Activated naive CD4-positive, alpha-beta T cell (primary cell): ENCODE results near the gene EPS8L1.
A peak's percentile ranks its signal among the peaks of the same experiment; 100 is the strongest.

Experiments used
- DNase-seq, 4 experiments: peaks; one replicate each; lab custom pipeline; 2025; lab: John Stamatoyannopoulos, UW

EPS8L1 gene

DNA sequence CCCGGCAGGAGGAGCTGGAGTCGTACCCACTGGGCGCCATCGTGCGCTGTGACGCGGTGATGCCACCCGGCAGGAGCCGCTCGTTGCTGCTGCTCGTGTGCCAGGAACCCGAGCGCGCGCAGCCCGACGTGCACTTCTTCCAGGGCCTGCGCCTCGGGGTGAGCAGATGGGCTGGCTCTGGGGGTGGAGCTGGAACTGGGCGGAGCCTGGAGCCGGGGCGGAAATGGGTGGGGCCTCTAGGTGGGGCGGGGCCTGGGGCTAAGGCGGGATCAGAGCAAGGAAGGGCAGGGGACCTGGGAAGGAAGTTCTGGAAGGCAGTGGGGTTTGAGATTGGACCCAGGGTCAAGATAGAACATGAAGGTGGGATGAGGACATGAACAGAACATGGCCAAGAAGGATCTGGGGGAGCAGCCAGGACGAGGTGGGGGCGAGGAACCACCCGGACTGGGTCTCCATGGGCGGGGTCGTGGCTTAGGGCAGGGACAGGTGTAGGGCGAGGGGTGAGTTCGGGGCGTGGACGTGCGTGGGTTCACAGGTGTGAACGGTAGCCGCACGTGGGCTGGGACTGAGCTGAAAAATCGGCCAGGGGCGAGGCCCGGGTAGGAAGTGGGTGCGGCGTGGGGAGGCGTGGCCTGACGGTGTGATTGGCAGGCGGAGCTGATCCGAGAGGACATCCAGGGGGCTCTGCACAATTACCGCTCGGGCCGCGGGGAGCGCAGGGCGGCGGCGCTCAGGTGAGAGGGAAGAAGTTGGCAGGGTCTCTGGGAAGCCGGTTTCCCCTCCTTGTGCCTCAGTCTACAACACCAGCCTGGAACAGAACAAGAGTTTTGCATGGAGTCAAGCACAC is 4.7 kb downstream of the EPS8L1 start:
- DNase-seq, result peak in 2 of 4 experiments; percentile 12 to 33

DNA sequence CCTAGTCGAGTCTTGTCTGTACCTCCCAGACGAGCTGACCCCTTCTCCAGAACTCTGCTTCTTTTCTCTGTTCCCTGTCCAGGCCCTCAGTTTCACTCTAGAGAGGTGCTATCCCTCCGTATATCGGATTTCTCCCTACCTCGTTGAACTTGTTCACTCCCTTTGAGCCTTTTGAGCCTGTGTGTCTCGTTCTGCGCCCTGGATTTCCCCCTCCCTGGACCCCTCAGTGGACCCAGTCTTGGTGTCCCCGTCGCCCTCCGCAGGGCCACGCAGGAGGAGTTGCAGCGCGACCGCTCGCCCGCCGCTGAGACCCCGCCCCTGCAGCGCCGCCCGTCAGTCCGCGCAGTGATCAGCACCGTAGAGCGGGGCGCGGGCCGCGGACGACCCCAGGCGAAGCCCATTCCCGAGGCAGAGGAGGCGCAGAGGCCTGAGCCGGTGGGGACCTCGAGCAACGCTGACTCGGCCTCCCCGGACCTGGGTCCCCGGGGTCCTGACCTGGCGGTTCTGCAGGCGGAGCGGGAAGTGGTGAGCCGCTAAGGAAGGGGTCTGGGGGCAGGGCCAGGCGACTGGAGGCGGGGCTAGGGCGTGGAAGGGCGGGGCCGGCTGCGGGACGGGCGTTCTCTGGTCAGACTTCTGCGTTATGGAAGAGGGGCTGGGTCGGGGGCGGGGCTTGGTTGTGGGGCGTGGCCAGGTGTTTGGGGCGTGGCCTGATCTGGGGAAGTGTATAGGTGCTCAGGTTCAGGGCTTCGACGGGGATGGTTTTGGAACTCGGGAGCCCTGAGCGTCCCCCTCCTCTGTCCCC is 5.5 kb downstream of the EPS8L1 start:
- peak; percentile 53 to 81 (median 75) for DNase-seq

DNA sequence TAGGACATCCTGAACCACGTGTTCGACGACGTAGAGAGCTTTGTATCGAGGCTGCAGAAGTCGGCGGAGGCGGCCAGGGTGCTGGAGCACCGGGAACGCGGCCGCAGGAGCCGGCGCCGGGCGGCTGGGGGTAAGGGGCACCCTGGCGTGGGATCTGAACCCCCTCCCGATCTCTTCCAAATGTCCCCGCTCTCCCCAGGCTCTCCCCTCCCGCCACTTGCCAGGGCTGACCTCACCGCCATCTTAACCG is 6.0 kb downstream of the EPS8L1 start:
- DNase-seq, result no peak

DNA sequence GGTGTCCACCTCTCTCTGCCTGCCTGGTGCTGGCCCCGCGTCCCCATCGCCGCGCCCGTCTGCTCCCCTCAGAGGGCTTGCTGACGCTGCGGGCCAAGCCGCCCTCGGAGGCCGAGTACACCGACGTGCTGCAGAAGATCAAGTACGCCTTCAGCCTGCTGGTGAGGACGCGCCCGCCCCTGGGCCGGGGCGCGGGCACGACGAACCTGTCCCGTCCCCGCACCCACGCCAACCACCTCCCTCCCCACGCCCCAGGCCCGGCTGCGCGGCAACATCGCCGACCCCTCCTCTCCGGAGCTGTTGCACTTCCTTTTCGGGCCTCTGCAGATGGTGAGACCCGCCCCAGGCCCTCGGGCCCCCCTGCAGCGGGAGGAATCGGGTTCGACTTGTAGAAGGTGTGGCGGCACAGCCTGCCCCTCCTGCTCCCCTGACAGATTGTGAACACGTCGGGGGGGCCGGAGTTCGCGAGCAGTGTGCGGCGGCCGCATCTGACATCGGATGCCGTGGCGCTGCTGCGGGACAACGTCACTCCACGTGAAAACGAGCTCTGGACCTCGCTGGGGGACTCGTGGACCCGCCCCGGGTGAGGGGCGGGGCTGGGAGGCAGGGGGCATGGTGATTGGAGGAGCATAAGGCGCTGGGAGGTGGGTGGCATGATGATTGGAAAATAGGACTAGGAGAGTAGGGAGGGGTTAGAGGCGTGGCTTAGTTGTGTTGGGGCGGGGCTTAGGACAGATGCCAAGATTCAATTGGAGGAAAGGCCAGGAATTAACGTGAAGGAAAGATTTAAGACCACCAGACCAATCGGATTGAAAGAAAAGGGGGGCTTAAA is 6.6 kb downstream of the EPS8L1 start:
- DNase-seq, result no peak

DNA sequence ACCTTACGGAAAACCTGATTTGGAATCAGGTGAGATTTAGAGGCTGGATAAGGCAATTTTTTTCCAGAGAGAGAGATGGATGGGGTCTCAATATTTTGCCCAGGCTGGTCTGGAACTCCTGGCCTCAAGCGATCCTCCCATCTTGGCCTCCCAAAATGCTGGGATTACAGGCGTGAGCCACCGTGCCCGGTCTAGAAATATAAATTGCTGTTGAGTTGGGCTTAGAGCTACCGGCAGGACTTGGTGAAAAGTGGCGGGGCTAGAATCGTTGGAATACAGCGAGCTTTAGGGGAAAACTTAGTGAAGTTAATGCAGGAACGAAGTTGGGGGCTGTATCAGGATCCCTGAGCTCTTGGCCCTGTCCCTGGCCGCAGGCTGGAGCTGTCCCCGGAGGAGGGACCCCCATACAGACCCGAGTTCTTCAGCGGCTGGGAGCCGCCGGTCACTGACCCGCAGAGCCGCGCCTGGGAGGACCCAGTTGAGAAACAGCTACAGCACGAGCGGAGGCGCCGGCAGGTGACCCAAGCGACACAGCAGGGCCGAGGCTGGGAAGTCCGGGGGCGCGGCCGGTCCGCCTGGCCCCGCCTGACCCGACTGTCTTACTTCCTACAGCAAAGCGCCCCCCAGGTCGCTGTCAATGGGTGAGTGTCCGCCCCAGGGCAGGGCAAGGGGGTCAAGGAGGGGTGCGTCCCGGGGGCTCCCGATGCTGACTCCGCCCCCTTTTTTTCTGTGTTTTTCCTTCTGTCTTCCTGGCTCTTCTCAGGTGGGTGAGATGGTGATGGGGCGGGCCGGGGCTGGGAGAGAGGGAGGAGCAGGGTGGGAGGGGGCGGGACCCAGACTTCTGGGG is 7.6 kb downstream of the EPS8L1 start:
- DNase-seq, result no peak

DNA sequence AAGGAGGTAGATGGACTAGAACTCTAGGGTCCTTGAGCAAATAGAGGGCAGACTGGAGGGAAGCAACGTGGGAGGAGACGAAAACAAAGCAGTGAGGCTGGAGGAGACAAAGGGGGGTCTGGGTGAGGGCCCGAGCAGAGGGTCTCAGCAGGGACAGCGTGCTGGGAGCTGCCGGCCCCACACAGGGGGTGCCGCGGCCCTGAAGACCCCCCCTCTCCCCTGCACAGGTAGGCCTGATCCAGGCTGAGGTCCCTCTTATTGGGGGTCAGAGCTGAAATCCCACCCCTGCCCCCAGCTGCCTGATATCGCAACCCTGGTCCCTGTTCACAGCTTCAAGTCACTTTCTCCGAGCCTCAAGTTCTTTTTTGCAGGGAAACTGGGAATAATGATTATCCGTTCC is 8.7 kb downstream of the EPS8L1 start:
- DNase-seq, result no peak

DNA sequence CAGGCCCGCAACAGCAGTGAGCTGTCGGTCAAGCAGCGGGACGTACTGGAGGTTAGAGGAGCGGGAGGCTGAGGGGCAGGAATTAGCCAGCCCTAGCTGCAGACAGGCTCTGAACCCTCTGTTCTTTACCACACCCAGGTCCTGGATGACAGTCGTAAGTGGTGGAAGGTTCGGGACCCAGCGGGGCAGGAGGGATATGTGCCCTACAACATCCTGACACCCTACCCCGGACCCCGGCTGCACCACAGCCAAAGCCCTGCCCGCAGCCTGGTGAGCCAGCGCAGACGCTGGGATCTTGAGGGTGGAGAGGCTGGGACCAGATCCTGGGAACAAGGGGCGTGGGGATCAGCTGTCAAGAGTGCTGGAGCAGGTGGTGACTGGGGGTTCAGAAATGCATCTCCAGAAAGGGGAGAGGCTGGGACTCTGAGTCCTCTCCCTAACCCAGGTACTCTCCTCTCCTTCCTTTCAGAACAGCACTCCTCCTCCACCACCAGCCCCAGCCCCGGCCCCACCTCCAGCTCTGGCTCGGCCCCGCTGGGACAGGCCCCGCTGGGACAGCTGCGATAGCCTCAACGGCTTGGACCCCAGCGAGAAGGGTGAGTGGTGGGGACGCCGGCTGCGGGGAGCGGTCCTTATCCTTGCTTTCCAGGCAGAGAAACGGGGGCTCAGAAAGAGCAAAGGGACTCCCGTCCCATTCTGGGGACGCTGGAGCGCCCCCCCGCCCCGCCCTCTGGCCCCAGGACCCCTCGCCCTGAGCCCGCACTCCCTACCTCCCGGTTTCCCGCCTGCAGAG is 10.4 kb downstream of the EPS8L1 start:
- DNase-seq, result no peak

DNA sequence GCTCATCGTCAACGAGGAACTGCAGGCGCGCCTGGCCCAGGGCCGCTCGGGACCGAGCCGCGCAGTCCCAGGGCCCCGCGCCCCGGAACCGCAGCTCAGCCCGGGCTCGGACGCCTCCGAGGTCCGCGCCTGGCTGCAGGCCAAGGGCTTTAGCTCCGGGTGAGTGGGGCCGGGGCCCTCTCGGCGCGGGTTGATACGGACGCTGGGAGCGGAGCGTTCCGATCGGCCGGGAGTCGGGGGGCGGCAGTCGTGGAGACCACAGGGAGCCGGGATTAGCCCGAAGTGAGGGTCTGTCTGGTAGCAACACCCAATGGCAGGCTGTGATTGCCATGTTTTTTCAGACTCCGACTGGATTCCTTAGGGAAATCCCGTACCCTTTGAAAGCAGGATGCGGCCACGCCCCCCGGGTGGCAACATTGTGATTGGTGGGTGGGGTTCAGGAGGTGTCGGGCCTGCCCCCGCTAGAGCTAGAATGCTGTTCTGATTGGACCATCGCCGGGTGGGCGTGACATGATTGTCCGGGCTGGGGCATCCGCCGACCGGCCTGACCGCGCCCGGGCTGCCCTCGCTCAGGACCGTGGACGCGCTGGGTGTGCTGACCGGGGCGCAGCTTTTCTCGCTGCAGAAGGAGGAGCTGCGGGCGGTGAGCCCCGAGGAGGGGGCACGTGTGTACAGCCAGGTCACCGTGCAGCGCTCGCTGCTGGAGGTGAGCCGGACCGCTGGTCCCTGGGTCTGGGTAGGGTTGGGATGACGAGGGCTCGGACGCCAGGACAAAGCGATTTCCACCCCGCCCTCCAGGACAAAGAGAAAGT is 11.3 kb downstream of the EPS8L1 start:
- peak in 2 of 4 experiments; percentile 9 to 17 for DNase-seq

DNA sequence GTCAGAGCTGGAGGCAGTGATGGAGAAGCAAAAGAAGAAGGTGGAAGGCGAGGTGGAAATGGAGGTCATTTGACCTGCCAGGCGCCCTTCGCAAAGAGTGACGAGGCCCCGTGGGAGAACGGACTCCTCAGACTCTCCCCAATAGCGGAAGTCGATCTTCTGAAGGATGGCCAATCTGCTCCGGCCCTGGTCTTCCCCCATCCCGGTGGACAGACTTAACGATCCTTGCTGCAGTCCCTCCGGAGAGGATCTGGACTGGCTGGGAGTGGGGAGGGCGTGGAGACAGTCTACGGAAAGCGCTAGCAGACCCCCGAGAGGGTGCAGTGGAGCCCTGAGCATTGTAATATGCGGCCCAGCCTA is 11.9 kb downstream of the EPS8L1 start:
- no peak for DNase-seq

DNA sequence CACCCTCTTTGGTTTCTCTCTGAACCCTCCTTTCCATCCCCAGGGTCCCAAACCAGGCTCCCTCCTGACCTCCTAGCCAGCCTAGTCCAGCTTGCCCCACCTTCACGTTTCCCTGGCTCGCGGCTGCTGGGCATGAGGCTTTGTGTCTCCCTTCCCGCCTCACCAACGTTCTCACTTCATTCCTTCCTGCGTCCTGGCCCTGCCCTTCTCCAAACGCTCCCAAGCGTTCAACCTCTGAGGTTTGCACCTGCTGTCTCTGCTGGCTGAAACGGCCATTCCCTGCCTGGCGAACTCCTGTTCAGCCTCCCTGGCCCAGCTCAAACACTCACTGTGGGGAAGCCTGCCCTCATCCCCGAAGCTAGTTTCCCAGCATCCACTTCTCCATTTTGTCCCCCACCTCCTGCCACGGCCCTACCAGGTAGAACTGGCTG is 12.4 kb downstream of the EPS8L1 start:
- no peak for DNase-seq

DNA sequence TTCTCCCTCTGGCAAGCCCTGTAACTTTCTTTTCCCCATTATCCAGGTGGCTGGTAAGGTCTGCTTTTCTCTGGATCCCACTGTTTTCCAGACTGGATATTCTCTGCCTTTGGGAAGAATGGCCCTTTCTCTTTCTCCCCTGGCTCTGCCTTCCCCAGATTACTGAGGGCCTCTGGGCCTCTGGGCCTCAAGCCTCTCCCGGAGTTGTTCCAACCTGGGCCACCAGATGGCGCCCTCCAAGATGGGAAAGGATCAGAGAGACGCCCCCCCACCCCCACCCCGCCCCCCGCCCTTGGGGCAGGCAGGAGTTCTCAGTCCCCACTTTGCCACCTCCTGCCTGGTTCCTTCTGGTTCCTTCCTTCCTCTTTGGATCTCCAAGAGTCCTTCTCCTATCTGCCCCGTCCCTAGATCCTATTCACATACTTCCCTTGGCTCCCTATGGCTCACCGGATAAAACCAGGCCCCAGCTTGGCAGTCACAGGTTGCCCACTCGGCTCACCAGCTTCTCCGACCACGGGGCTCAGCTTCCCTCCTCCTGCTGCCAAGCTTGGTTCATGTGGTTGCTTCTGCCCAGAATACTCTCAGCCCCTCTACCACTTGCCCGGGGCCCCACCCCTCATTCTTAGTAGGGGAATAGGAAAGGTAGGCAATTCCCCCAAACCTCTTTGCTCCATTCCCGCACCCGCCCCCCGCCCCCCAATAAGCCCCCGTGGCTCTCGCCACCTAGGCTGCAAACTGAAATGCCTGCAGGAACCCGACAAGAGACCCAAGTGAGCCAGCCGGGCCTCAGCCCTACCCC is 13.1 kb downstream of the EPS8L1 start:
- peak; percentile 63 to 83 (median 75) for DNase-seq

DNA sequence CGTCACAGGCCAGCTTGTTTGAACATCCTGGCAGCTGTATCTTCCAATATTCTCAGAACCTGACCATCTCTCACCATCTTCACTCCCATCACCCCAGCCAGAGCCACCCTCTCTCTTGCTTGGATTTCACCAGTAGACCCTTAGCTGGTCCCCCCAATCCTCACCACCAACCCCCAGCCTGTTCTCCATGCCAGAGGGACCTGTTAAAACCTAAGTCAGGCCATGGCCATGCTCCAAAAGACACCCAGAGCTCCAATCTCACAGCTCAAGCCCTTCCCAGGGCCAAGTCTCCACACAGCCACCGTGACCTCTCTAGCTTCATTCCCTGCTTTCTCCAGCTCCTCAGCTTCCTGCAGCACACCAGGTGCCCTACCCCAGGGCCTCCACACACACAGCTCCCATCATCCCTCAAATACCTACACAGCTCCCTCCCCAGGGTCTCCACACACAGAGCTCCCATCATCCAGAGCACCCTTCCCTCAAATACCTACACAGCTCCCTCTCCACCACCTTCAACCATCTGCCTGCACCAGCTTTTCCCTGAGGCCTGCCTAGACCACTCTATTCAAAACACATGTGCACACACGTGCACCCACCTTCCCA is 13.8 kb downstream of the EPS8L1 start:
- DNase-seq, result no peak

DNA sequence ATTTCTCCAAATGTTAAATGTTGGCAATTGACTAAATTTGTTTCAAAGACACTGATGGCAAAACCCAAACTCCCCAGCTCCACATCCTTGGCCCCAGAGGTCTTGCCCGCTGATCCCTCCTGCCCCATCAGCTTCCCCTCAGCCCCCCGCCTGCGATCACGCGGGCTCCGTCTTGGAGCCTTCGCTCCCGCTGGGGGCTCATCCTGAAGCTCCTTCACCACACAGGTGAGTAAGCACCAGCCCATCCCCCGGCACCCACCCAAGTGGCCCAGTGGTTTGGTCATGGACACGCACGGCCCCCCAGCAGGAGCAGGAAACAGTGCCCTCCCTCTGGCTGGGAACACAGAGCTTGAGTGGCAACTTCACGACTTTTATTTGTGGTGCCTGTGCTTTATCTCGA is 14.9 kb downstream of the EPS8L1 start:
- no peak for DNase-seq

DNA sequence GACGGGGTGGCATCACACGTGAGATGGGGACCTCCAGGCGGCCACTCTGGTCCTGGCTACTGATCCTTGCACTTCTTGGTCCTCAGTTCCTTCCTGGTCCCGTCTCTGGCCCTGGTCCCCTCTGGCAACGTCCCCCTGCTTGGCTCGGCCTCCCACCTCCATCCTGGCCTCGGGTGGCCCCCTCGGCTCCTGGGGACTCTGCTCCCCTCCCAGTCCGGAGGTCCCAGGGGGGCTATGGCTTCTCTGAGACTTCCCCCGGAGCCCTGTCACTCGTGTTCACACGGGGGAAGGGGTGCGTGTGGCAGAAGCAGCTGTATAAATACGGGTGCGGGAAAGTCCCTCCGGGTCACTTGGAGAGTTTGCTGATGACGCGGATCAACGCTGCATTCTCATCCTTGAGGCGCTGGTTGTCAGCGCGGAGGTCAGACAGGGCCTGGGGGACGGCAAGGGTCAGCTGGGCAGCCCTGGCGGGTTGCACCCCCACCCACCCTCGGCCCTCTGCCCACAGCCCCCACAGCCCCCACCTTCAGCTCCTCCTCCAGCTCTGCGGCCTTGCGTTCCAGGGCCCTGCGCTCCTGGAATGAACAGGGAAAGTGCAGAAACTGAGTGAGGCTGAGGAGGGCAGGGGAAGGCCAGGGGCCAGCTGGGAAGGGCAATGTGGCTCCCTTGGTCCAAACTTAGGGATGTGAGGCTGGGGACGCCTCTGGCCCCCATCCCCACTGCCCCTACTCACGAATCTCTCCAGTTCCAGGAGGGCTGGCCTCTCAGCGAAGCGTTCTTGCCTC is 15.6 kb downstream of the EPS8L1 start:
- no peak for DNase-seq

DNA sequence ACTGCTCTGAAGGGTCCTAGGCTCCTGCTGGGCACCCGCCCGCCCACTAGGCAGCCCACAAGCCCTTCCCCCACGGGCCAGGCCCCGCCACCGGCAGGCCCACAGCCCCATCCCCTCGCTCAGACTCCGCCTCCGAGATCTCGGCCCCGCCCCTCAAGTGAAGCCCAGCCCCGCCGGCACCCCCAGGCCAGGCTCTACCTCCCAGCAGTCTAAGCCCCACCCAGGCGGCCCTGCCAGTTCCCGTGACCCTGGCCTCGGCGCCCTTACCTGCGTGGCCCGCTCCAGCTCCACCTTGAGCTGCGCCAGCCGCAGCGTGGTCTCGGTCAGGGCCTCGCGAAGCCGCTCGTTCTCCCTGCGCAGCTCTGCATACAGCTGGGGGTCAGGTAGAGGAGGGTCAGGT is 16.3 kb downstream of the EPS8L1 start:
- no peak for DNase-seq

DNA sequence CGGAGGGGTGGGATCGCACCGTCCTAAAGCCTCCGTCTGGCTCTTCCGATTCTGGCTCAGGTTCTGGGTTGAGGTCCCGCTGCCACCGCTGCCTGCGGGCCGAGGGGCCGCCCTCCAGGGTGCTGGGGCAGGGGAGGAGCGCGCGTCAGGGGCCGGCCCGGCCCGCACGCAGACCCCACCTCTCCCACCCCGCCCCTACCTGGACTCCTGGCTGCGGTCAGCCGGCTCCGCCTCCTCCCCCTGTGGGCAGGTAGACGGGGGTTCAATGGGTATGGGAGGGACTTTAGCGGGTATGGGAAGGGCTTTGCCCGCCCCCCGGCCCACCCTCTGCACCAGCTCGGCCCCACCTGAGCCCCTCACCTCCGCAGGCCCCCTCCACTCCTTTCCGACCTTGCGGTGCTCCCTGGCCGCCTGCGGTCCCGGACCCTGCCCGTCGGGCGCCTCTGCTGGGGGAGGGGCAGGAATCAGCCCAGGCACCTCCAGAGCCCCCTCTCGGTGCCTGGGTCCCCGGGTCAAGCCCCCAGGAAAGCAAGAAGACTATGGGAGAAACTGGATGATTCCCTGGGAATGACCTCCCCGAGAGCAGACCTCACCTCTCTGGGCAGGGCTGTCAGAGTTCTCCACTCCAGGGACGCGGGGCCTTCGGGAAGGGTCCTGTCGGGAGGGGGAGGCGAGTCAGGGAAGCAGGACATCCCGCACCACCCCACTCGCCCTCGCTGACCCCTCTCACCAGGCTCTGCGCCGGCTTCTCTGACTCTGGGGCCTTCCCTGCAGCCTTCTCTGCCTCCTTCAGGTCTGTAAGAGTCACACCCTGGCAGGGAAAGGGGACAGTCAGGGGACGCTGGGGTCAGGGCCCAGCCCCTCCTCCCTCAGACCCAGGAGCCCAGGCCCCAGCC is 17.0 kb downstream of the EPS8L1 start:
- DNase-seq, result no peak
